ENCODE measurements around the gene RACGAP1.
"Not testable (repeated sequence)": the region's sequence is repeated elsewhere in the genome, so short reads cannot be mapped to it uniquely, and the experiment has no call there.

Gene RACGAP1

GRCh38 chr12:50055831-50056638, 30.7 kb upstream of the RACGAP1 start:
- DNase-seq: no peak

GRCh38 chr12:50053583-50053982, 28.3 kb upstream of the RACGAP1 start:
- peak; percentile 22 for DNase-seq

- no peak for DNase-seq
Measured at GRCh38 chr12:50052964-50053363, 27.7 kb upstream of the RACGAP1 start.

- DNase-seq: no peak
Measured at GRCh38 chr12:50052544-50052943, 27.2 kb upstream of the RACGAP1 start.

- no peak for DNase-seq
Measured at GRCh38 chr12:50051101-50051806, 26.0 kb upstream of the RACGAP1 start.

GRCh38 chr12:50050410-50051098, 25.3 kb upstream of the RACGAP1 start:
- DNase-seq: no peak

GRCh38 chr12:50050119-50050385, 24.8 kb upstream of the RACGAP1 start:
- no peak for DNase-seq

- no peak for DNase-seq
Measured at GRCh38 chr12:50049254-50050118, 24.2 kb upstream of the RACGAP1 start.

GRCh38 chr12:50047693-50048250, 22.5 kb upstream of the RACGAP1 start:
- no peak for DNase-seq

GRCh38 chr12:50043854-50044253, 18.6 kb upstream of the RACGAP1 start:
- DNase-seq: no peak

GRCh38 chr12:50043308-50043707, 18.0 kb upstream of the RACGAP1 start:
- DNase-seq: no peak

- no peak for DNase-seq
Measured at GRCh38 chr12:50042693-50043092, 17.4 kb upstream of the RACGAP1 start.

- DNase-seq: no peak
Measured at GRCh38 chr12:50041962-50042361, 16.7 kb upstream of the RACGAP1 start.

- DNase-seq: no peak
Measured at GRCh38 chr12:50041062-50041860, 16.0 kb upstream of the RACGAP1 start.

- no peak for DNase-seq
Measured at GRCh38 chr12:50040657-50041056, 15.4 kb upstream of the RACGAP1 start.

- DNase-seq: peak; percentile 68
Measured at GRCh38 chr12:50039151-50039835, 14.0 kb upstream of the RACGAP1 start.

- DNase-seq: no peak
Measured at GRCh38 chr12:50038336-50038735, 13.0 kb upstream of the RACGAP1 start.

GRCh38 chr12:50032854-50033581, 7.7 kb upstream of the RACGAP1 start:
- peak; percentile 63 for DNase-seq

GRCh38 chr12:50032515-50032853, 7.2 kb upstream of the RACGAP1 start:
- DNase-seq: no peak

GRCh38 chr12:50030449-50030848, 5.2 kb upstream of the RACGAP1 start:
- not testable (repeated sequence) for DNase-seq

GRCh38 chr12:50026691-50027090, 1.4 kb upstream of the RACGAP1 start:
- DNase-seq: no peak
